ENCODE data around the gene DNAJB14. TPM values are rescaled to one million over a fixed set of nuclear protein-coding genes. Genes with fewer than 3 reads are reported as not detected.

The DNAJB14 gene
- total RNA-seq, 5 donors from 2014 or later (not counting 1 experiment from before 2014, with no cell fraction given) = 48.9 to 66.5 (median 61.7) TPM

GRCh38 chr4:99971453-99972111 lies 25.2 kb upstream of the DNAJB14 start:
- Histone ChIP-seq H3K4me3 (ENCODE audit: control insufficient read depth in 1 of 2, extremely low read depth in 1 of 2, low read length in 1 of 2) (no peak overlapping the region), H3K27ac (ENCODE audit: low read length) (no peak overlapping the region), H3K36me3 (ENCODE audit: control insufficient read depth in 2 of 2, extremely low read depth in 1 of 2, insufficient read depth in 1 of 2, low read length in 1 of 2) (no peaks in the 10 kb centered on the region), H3K9me3 (no peaks in the 10 kb centered on the region), H3K27me3 (replicated peaks in 1 of 2; ENCODE audit: control insufficient read depth in 2 of 2, extremely low read depth in 1 of 2, insufficient read depth in 2 of 2, low read length in 1 of 2) (peaks cover 0 to 16% of the 10 kb centered on the region in 2 experiments), H3K4me1 (ENCODE audit: control insufficient read depth in 1 of 2, extremely low read depth in 1 of 2, insufficient read depth in 2 of 2, low read length in 2 of 2) (no peaks in the 10 kb centered on the region)
- peaks cover 0 to 2% (median 2%) of the 10 kb centered on the region in 3 donors for H3K4me1 Mint-ChIP-seq
- POLR2A ChIA-PET = no interaction called here
- H3K36me3 Mint-ChIP-seq = peaks cover 7% of the 10 kb centered on the region
- no peak overlapping the region for H3K27ac Mint-ChIP-seq
- H3K9me3 Mint-ChIP-seq = peaks cover 7 to 16% (median 12%) of the 10 kb centered on the region in 3 donors
- no peak overlapping the region for H3K4me3 Mint-ChIP-seq
- DNase-seq = no peak
- 93% methylated on average over 11 of the region's 12 CpGs for WGBS (ENCODE audit: insufficient coverage)
- ATAC-seq (replicated peaks in 1 of 4) = no peak
- CTCF ChIA-PET = no interaction called here
- H3K27me3 Mint-ChIP-seq = peaks cover 0 to 5% of the 10 kb centered on the region in 2 donors

DNA sequence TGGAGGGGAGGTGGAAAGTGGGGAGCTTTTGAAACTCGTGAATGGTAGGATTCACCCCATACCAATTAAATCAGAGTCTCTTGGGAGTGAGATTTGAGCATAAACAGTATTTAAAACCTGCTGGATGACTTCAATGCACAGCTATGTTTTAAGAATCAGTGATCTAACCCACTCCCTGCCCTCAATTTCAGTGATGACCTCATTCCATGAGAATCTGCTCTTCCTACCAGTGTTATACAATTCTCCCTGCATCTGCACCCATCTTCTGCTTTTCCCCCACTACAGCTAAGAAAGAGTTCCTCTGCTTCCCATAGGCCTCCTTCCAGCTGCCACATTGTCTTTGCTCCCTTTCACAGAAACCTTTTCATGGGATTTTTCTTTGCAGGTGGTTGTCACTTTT lies 21.9 kb upstream of the DNAJB14 start:
- Mint-ChIP-seq H3K27ac (no peak overlapping the region), H3K9me3 (peaks cover 0 to 1% (median 0%) of the 10 kb centered on the region in 3 donors), H3K36me3 (no peaks in the 10 kb centered on the region), H3K4me1 (peaks cover 21 to 23% (median 23%) of the 10 kb centered on the region in 3 donors), H3K27me3 (no peaks in the 10 kb centered on the region), H3K4me3 (no peak overlapping the region)
- DNase-seq (no peak), ATAC-seq (replicated peaks in 1 of 4) (no peak)
- H3K27ac ChIP-seq (ENCODE audit: low read length) = no peak overlapping the region
- peaks cover 2 to 12% of the 10 kb centered on the region in 2 experiments for H3K4me1 ChIP-seq (ENCODE audit: control insufficient read depth in 1 of 2, extremely low read depth in 1 of 2, insufficient read depth in 2 of 2, low read length in 2 of 2)
- no peaks in the 10 kb centered on the region for H3K9me3 ChIP-seq
- CTCF ChIA-PET = no interaction called here
- no peak overlapping the region for H3K4me3 ChIP-seq (ENCODE audit: control insufficient read depth in 1 of 2, extremely low read depth in 1 of 2, low read length in 1 of 2)
- WGBS (ENCODE audit: insufficient coverage) = no CpG with 5 or more reads among the region's 1 CpG
- H3K36me3 ChIP-seq (ENCODE audit: control insufficient read depth in 2 of 2, extremely low read depth in 1 of 2, insufficient read depth in 1 of 2, low read length in 1 of 2) = no peaks in the 10 kb centered on the region
- POLR2A ChIA-PET = no interaction called here
- peaks cover 0 to 16% of the 10 kb centered on the region in 2 experiments for H3K27me3 ChIP-seq (replicated peaks in 1 of 2; ENCODE audit: control insufficient read depth in 2 of 2, extremely low read depth in 1 of 2, insufficient read depth in 2 of 2, low read length in 1 of 2)

GRCh38 chr4:99966692-99967091 lies 20.3 kb upstream of the DNAJB14 start:
- H3K27ac Mint-ChIP-seq = no peak overlapping the region
- CTCF ChIA-PET = no interaction called here
- peaks cover 2 to 12% of the 10 kb centered on the region in 2 experiments for H3K4me1 ChIP-seq (ENCODE audit: control insufficient read depth in 1 of 2, extremely low read depth in 1 of 2, insufficient read depth in 2 of 2, low read length in 2 of 2)
- peaks cover 0 to 9% of the 10 kb centered on the region in 2 experiments for H3K27me3 ChIP-seq (replicated peaks in 1 of 2; ENCODE audit: control insufficient read depth in 2 of 2, extremely low read depth in 1 of 2, insufficient read depth in 2 of 2, low read length in 1 of 2)
- no peaks in the 10 kb centered on the region for H3K27me3 Mint-ChIP-seq
- H3K9me3 ChIP-seq = no peaks in the 10 kb centered on the region
- ATAC-seq (replicated peaks in 1 of 4) (no peak), DNase-seq (no peak)
- no peak overlapping the region for H3K4me3 Mint-ChIP-seq
- H3K9me3 Mint-ChIP-seq = no peaks in the 10 kb centered on the region
- no peak overlapping the region for H3K27ac ChIP-seq (ENCODE audit: low read length)
- no CpG with 5 or more reads among the region's 3 CpGs for WGBS (ENCODE audit: insufficient coverage)
- H3K36me3 Mint-ChIP-seq = no peaks in the 10 kb centered on the region
- peaks cover 21 to 23% (median 23%) of the 10 kb centered on the region in 3 donors for H3K4me1 Mint-ChIP-seq
- H3K36me3 ChIP-seq (ENCODE audit: control insufficient read depth in 2 of 2, extremely low read depth in 1 of 2, insufficient read depth in 1 of 2, low read length in 1 of 2) = no peaks in the 10 kb centered on the region
- no peak overlapping the region for H3K4me3 ChIP-seq (ENCODE audit: control insufficient read depth in 1 of 2, extremely low read depth in 1 of 2, low read length in 1 of 2)
- POLR2A ChIA-PET = no interaction called here

GRCh38 chr4:99965674-99966350 lies 19.4 kb upstream of the DNAJB14 start:
- Mint-ChIP-seq H3K36me3 (no peaks in the 10 kb centered on the region), H3K4me3 (peak overlapping the region in 2 of 3 donors; percentile 9 to 36), H3K27me3 (no peaks in the 10 kb centered on the region), H3K27ac (peak overlapping the region in 1 of 2 donors; percentile 17), H3K4me1 (peaks cover 21 to 23% (median 23%) of the 10 kb centered on the region in 3 donors), H3K9me3 (no peaks in the 10 kb centered on the region)
- Histone ChIP-seq H3K27me3 (replicated peaks in 1 of 2; ENCODE audit: control insufficient read depth in 2 of 2, extremely low read depth in 1 of 2, insufficient read depth in 2 of 2, low read length in 1 of 2) (peaks cover 0 to 2% of the 10 kb centered on the region in 2 experiments), H3K27ac (ENCODE audit: low read length) (peak overlapping the region; percentile 5), H3K9me3 (no peaks in the 10 kb centered on the region), H3K4me1 (ENCODE audit: control insufficient read depth in 1 of 2, extremely low read depth in 1 of 2, insufficient read depth in 2 of 2, low read length in 2 of 2) (peaks cover 2 to 12% of the 10 kb centered on the region in 2 experiments), H3K4me3 (ENCODE audit: control insufficient read depth in 1 of 2, extremely low read depth in 1 of 2, low read length in 1 of 2) (no peak overlapping the region), H3K36me3 (ENCODE audit: control insufficient read depth in 2 of 2, extremely low read depth in 1 of 2, insufficient read depth in 1 of 2, low read length in 1 of 2) (no peaks in the 10 kb centered on the region)
- CTCF ChIA-PET = interaction anchor here in 1 of 2 donors (0.6 to 2.1 kb wide), 4 partner anchors 15 to 402 kb away, joined by 4 to 12 read pairs (median 4); partner anchors contain the start of genes DNAJB14, H2AZ1 and TRMT10A
- POLR2A ChIA-PET = interaction anchor here (0.6 to 1.0 kb wide), 6 partner anchors 16 to 554 kb away, joined by 3 to 11 read pairs (median 3); no protein-coding TSS in a partner anchor
- peak; percentile 45 to 93 (median 75) for ATAC-seq (replicated peaks in 1 of 4)
- 0% methylated on average over 1 of the region's 5 CpGs for WGBS (ENCODE audit: insufficient coverage)
- peak in 1 of 35 experiments; percentile 48 for DNase-seq

GRCh38 chr4:99965173-99965572 lies 18.8 kb upstream of the DNAJB14 start:
- Histone ChIP-seq H3K27ac (ENCODE audit: low read length) (no peak overlapping the region), H3K27me3 (replicated peaks in 1 of 2; ENCODE audit: control insufficient read depth in 2 of 2, extremely low read depth in 1 of 2, insufficient read depth in 2 of 2, low read length in 1 of 2) (peaks cover 0 to under 1% of the 10 kb centered on the region in 2 experiments), H3K4me1 (ENCODE audit: control insufficient read depth in 1 of 2, extremely low read depth in 1 of 2, insufficient read depth in 2 of 2, low read length in 2 of 2) (peaks cover 2 to 12% of the 10 kb centered on the region in 2 experiments), H3K4me3 (ENCODE audit: control insufficient read depth in 1 of 2, extremely low read depth in 1 of 2, low read length in 1 of 2) (no peak overlapping the region), H3K9me3 (no peaks in the 10 kb centered on the region), H3K36me3 (ENCODE audit: control insufficient read depth in 2 of 2, extremely low read depth in 1 of 2, insufficient read depth in 1 of 2, low read length in 1 of 2) (no peaks in the 10 kb centered on the region)
- Mint-ChIP-seq H3K9me3 (no peaks in the 10 kb centered on the region), H3K4me1 (peaks cover 21 to 23% (median 23%) of the 10 kb centered on the region in 3 donors), H3K4me3 (peak overlapping the region in 1 of 3 donors; percentile 40), H3K27me3 (no peaks in the 10 kb centered on the region), H3K27ac (no peak overlapping the region), H3K36me3 (no peaks in the 10 kb centered on the region)
- DNase-seq = no peak
- ChIA-PET CTCF (interaction anchor here in 1 of 2 donors (0.9 to 2.1 kb wide), 3 partner anchors 15 to 402 kb away, joined by 4 to 12 read pairs (median 4); partner anchors contain the start of genes DNAJB14, H2AZ1 and TRMT10A), POLR2A (interaction anchor here (1.0 kb wide), 2 partner anchors 16 to 18 kb away, joined by 3 read pairs; no protein-coding TSS in a partner anchor)
- no peak for ATAC-seq (replicated peaks in 1 of 4)

GRCh38 chr4:99961711-99962110 lies 15.3 kb upstream of the DNAJB14 start:
- H3K36me3 Mint-ChIP-seq = peaks cover 9% of the 10 kb centered on the region
- H3K27ac ChIP-seq (ENCODE audit: low read length) = no peak overlapping the region
- peaks cover 0 to 7% (median 6%) of the 10 kb centered on the region in 3 donors for H3K9me3 Mint-ChIP-seq
- WGBS (ENCODE audit: insufficient coverage) = no CpG with 5 or more reads among the region's 1 CpG
- peaks cover 21 to 23% (median 22%) of the 10 kb centered on the region in 3 donors for H3K4me1 Mint-ChIP-seq
- ATAC-seq (replicated peaks in 1 of 4) = no peak
- H3K27ac Mint-ChIP-seq = no peak overlapping the region
- ChIA-PET POLR2A (interaction anchor here (0.6 to 0.7 kb wide), 3 partner anchors 71 to 1011 kb away, joined by 5 to 9 read pairs (median 6); no protein-coding TSS in a partner anchor), CTCF (no interaction called here)
- no peaks in the 10 kb centered on the region for H3K27me3 ChIP-seq (replicated peaks in 1 of 2; ENCODE audit: control insufficient read depth in 2 of 2, extremely low read depth in 1 of 2, insufficient read depth in 2 of 2, low read length in 1 of 2)
- H3K4me3 ChIP-seq (ENCODE audit: control insufficient read depth in 1 of 2, extremely low read depth in 1 of 2, low read length in 1 of 2) = no peak overlapping the region
- no peak overlapping the region for H3K4me3 Mint-ChIP-seq
- H3K4me1 ChIP-seq (ENCODE audit: control insufficient read depth in 1 of 2, extremely low read depth in 1 of 2, insufficient read depth in 2 of 2, low read length in 2 of 2) = peaks cover 2 to 12% of the 10 kb centered on the region in 2 experiments
- DNase-seq = no peak
- no peaks in the 10 kb centered on the region for H3K36me3 ChIP-seq (ENCODE audit: control insufficient read depth in 2 of 2, extremely low read depth in 1 of 2, insufficient read depth in 1 of 2, low read length in 1 of 2)
- no peaks in the 10 kb centered on the region for H3K9me3 ChIP-seq
- no peaks in the 10 kb centered on the region for H3K27me3 Mint-ChIP-seq

Measured in T-cell (primary cell).